AG09319 (cell line): ENCODE results near the gene GABRB1.

Experiments
- DNase-seq: peaks from one replicate; pipeline ENCODE4 v3.0.0-alpha.2; 2010; ENCODE audit warnings: low read depth; ENCODE audit errors: extremely low read depth
- TF ChIP-seq, protein P1 (sequence below): IDR thresholded peaks from 2 replicates; pipeline ENCODE4 v1.5.1; 2011; ENCODE audit warnings: low read depth, mild to moderate bottlenecking, inconsistent platforms, low read length, moderate library complexity

The GABRB1 gene

DNA sequence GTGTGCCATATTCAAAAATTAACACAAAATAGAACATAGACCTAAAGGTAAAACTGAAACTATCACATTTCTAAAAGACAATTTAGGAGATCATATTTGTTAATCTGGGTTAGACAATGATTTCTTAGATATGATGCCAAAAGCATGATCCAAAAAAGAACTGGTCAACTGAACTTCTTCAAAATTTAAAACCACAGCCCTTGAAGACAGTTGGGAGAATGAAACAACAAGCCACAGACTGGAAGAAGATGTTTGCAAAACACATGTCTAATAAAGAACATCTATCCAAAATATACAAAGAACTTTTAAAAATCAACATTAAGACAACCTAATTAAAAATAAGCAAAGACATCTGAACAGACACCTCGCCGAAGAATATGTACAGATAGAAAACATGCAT lies 412.7 kb downstream of the GABRB1 start:
- no peak for DNase-seq
- TF ChIP-seq, protein P1, sequence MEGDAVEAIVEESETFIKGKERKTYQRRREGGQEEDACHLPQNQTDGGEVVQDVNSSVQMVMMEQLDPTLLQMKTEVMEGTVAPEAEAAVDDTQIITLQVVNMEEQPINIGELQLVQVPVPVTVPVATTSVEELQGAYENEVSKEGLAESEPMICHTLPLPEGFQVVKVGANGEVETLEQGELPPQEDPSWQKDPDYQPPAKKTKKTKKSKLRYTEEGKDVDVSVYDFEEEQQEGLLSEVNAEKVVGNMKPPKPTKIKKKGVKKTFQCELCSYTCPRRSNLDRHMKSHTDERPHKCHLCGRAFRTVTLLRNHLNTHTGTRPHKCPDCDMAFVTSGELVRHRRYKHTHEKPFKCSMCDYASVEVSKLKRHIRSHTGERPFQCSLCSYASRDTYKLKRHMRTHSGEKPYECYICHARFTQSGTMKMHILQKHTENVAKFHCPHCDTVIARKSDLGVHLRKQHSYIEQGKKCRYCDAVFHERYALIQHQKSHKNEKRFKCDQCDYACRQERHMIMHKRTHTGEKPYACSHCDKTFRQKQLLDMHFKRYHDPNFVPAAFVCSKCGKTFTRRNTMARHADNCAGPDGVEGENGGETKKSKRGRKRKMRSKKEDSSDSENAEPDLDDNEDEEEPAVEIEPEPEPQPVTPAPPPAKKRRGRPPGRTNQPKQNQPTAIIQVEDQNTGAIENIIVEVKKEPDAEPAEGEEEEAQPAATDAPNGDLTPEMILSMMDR: no peak

DNA sequence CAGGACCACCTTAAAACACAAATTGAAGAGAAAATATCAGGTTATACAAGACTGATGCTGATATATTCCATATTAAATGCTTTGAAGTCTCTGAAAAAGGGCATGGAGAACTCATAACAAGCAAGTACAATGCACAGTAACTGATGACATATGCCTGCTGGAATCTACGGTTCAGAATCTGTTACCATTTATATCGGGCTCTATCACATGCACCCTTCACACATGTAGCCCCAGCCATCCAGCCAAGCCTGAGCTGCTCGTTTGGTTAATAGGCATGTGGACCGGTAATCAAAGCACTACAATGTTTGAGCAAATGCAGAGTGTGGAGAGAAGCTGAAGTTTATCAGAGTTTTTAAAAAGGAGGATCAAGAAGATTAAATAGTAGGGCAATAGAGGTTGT lies 420.3 kb downstream of the GABRB1 start:
- peak; percentile 3 for DNase-seq
- TF ChIP-seq, protein P1: no peak

DNA sequence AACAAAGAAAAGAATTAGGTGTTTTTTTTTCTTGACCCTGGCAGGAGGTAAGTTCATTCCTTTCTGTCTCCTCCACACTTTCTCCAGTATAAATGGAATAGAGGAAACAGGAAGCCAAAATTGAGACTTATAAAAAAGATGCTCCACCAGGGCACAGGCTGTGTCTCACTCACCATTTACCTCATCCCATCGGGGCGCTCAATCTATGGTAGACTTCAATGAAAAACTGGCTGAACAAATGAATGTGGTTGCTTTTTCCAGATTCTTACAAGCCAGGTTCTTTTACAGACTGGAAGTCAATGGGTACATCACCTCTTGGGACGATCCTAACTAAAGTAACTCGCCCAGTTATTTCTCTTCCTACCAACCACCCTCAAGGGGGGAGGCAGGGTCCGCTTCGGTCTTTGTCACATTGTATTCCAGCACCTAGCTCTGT lies 431.4 kb downstream of the GABRB1 start:
- TF ChIP-seq, protein P1: no peak
- DNase-seq: no peak

DNA sequence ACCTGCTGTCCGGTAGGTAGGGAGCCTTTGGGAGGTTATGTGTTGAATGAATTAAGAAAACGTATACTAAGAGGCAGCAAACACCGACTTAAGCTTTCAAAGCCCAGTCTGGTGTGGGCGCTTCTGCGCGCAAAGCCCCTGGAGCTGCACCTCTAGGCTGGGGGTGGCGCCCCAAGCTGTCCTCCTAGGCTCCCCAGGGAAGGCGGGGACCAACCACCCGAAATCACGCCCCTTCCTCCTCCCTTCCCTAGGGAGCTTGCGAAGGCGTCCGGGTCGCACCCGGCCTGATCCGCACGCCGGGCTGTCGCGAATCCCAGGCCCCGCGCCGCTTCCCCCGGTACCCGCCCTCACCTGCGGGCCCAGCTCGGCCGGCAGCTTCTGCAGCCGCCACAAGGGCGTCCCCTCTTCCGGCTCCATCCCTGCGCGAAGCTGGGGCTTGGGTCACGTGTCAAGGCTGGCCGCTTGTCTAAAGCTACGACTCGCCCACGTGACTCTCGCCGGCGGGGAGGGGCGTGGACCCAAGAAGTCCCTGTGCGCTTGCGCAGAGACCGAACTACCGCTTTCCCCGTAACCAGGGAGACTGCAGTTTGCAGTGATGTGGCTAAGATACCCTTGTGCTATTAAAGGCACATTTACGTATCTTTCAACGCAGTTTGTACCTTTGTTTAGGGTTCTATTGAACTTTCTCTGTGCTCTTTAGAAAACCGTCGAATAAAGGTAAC lies 432.0 kb downstream of the GABRB1 start, which contains the start of gene COMMD8:
Gene COMMD8 (minus strand): TSS at position 468 of the 722 bp plus-strand sequence. CDS start 51 bp downstream, at position 417.
- TF ChIP-seq, protein P1: peak; percentile 27
- DNase-seq: peak; percentile 89

DNA sequence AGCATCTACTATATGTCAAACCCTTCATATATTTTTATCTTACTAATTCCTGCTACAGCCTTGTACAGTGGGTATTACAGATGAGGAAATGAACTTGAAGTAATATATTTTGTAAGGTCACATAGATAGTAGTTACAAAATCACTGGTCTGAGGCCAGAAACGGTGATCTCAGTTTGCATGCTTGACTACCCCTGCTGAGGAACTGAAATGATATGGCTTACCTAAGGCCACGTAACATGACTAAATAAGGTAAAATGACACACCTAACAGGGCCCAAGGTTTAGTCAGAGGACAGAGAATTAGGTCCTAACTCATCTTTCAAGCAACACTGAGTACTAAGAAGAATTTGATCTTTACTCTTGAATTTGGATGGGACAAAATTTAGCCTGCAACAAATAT lies 433.6 kb downstream of the GABRB1 start:
- TF ChIP-seq, protein P1: no peak
- no peak for DNase-seq

DNA sequence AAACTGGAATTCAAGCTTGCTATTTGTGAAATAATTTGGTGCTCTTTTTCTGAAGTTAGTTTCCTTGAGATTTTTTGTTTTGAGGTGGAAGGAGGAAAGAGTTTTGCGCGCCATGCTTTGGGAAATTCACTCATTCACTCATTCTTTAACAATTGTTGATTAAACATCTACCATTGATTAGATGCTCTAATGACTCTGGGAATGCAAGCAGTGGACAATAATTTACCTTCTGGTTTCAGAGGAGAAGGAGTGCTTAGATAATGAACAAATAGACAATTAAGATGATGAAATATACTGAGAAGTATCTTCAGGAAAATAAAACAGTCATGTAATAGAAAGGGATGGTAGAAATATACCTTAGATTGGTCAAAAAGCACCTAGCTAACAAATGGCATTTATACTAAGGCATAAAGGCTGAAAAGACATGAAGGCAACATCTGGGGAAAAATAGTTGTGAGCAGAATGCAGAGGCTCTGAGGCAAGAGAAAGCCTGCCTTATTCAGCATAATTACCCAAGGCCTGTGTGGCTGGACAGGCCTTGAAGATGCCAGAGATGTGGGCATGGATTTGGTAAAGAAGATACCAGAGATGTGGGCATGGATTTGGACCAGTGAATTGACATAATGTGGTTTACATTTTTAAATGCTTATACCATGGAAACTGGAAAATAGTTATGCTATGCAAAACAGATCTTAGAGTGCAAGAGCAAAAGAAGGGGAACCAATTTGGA lies 434.9 kb downstream of the GABRB1 start:
- TF ChIP-seq, protein P1: no peak
- DNase-seq: no peak
